A549 (cell line): ENCODE measurements around the gene DPPA2. TPM values are rescaled to one million over a fixed set of nuclear protein-coding genes. Genes with fewer than 3 reads are reported as not detected.
"Not testable (repeated sequence)": the region's sequence is repeated elsewhere in the genome, so short reads cannot be mapped to it uniquely, and the experiment has no call there.

Experiments
- ATAC-seq, 2 experiments: fragments of 200-7000 bp in 1 of 2; fragments of >200 bp in 1 of 2; cut with Nextera tagmentation in 1 of 2; cut with Tn5 transposase in 1 of 2; 3 replicates each; pipeline versions ENCODE4 v1.8.0 to v1.9.1; 2018 to 2020; ENCODE audit warnings: mild to moderate bottlenecking in 1 of 2, moderate library complexity in 1 of 2
- CTCF ChIA-PET: fragments of 300-600 bp; sonication (Branson Sonifier 250); formaldehyde crosslinking; extraction: SDS; loops from one replicate; lab custom pipeline; 2021; ENCODE audit warnings: antibody characterized with exemption, inconsistent platforms; lab: Yijun Ruan, JAX
- POLR2A ChIA-PET: fragments of 350-600 bp; formaldehyde crosslinking; extraction: SDS; loops from one replicate; lab custom pipeline; 2021; ENCODE audit warnings: antibody characterized with exemption, inconsistent platforms; lab: Yijun Ruan, JAX
- DNase-seq, 2 experiments: peaks; one replicate each; pipeline versions ENCODE4 v3.0.0 to v3.0.0-alpha.2; 2011 to 2016; ENCODE audit warnings: low read depth in 1 of 2, low spot score in 1 of 2
- FAIRE-seq: peaks from 2 replicates; lab custom pipeline; 2011; peaks lifted over from hg19 to GRCh38; lab: Jason Lieb, UNC
- H3K27ac ChIP-seq, 2 experiments: fragments of >200 bp; sonication (Bioruptor Twin); formaldehyde crosslinking; 3 replicates each; pipeline ENCODE4 v1.5.1; 2016 to 2017
- H3K4me1 ChIP-seq: fragments of >200 bp; sonication (Bioruptor Twin); formaldehyde crosslinking; 3 replicates; pipeline ENCODE4 v1.6.1; 2016
- H3K4me2 ChIP-seq: fragments of >200 bp; sonication (Bioruptor Twin); formaldehyde crosslinking; 3 replicates; pipeline ENCODE4 v1.6.1; 2016
- H3K4me3 ChIP-seq: fragments of >200 bp; sonication (Bioruptor Twin); formaldehyde crosslinking; 3 replicates; pipeline ENCODE4 v1.5.1; 2016
- H3K9me3 ChIP-seq: fragments of >200 bp; sonication (Bioruptor Twin); formaldehyde crosslinking; 3 replicates; pipeline ENCODE4 v1.6.1; 2016
- BHLHE40 ChIP-seq: IDR thresholded peaks from 2 replicates; pipeline ENCODE4 v1.6.1; 2012; ENCODE audit warnings: low read depth, low read length, inconsistent platforms
- CEBPB ChIP-seq, 2 experiments: fragments of >200 bp in 1 of 2; sonication (Bioruptor Twin) in 1 of 2; formaldehyde crosslinking in 1 of 2; IDR thresholded peaks; 2 replicates each; pipeline ENCODE4 v1.6.1; 2012 to 2016
- CHD2 ChIP-seq: fragments of 150-350 bp; IDR thresholded peaks from 2 replicates; pipeline ENCODE4 v1.6.1; 2014; ENCODE audit warnings: low read length; ENCODE audit not compliant: partially characterized antibody
- CHD4 ChIP-seq: fragments of 200-600 bp; sonication (generic); IDR thresholded peaks from 2 replicates; pipeline ENCODE4 v1.6.1; 2016; ENCODE audit warnings: antibody characterized with exemption, mild to moderate bottlenecking, borderline replicate concordance
- CTCF ChIP-seq: fragments of >200 bp; sonication (Bioruptor Twin); formaldehyde crosslinking; IDR thresholded peaks from 3 replicates; pipeline ENCODE4 v1.5.1; 2016
- EHF ChIP-seq: fragments of 250-450 bp; sonication (Bioruptor Pico); IDR thresholded peaks from 2 replicates; pipeline ENCODE4 v1.5.0; 2020; ENCODE audit warnings: mild to moderate bottlenecking
- EHMT2 ChIP-seq: fragments of 200-600 bp; sonication (generic); IDR thresholded peaks from 2 replicates; pipeline ENCODE4 v1.6.1; 2016; ENCODE audit warnings: antibody characterized with exemption, low read depth, mild to moderate bottlenecking, moderate library complexity
- ELK1 ChIP-seq: fragments of 150-350 bp; IDR thresholded peaks from 2 replicates; pipeline ENCODE4 v1.6.1; 2014; ENCODE audit warnings: low read depth, mild to moderate bottlenecking, low read length
- EP300 ChIP-seq, 2 experiments: fragments of >200 bp; sonication (Bioruptor Twin); formaldehyde crosslinking; IDR thresholded peaks; 2 replicates in 1 of 2; 3 replicates in 1 of 2; pipeline ENCODE4 v1.6.1; 2016 to 2017
- ESRRA ChIP-seq: fragments of 150-350 bp; IDR thresholded peaks from 2 replicates; pipeline ENCODE4 v1.6.1; 2014; ENCODE audit warnings: mild to moderate bottlenecking, low read length, borderline replicate concordance
- FOSB ChIP-seq: fragments of 250-450 bp; sonication (Bioruptor Pico); IDR thresholded peaks from 2 replicates; pipeline ENCODE4 v1.5.0; 2020; ENCODE audit warnings: mild to moderate bottlenecking, moderate library complexity
- HEYL ChIP-seq: fragments of 250-450 bp; sonication (Bioruptor Pico); IDR thresholded peaks from 2 replicates; pipeline ENCODE4 v1.8.0; 2021; ENCODE audit warnings: mild to moderate bottlenecking, moderate library complexity
- HOXB5 ChIP-seq: fragments of 250-450 bp; sonication (Bioruptor Pico); IDR thresholded peaks from 2 replicates; pipeline ENCODE4 v1.5.0; 2020; ENCODE audit warnings: mild to moderate bottlenecking, moderate library complexity
- JUNB ChIP-seq: fragments of >200 bp; sonication (Bioruptor Twin); formaldehyde crosslinking; IDR thresholded peaks from 2 replicates; pipeline ENCODE4 v1.6.1; 2016
- KDM1A ChIP-seq: fragments of 200-600 bp; sonication (generic); IDR thresholded peaks from 2 replicates; pipeline ENCODE4 v1.6.1; 2016; ENCODE audit warnings: low read depth, mild to moderate bottlenecking
- KDM5A ChIP-seq: fragments of 200-600 bp; sonication (generic); IDR thresholded peaks from 2 replicates; pipeline ENCODE4 v1.6.1; 2016; ENCODE audit warnings: antibody characterized with exemption, mild to moderate bottlenecking
- MAFK ChIP-seq: fragments of 450-650 bp; IDR thresholded peaks from 2 replicates; pipeline ENCODE4 v1.6.1; 2014; ENCODE audit not compliant: partially characterized antibody
- MAX ChIP-seq: IDR thresholded peaks from 2 replicates; pipeline ENCODE4 v1.6.1; 2012
- MYC ChIP-seq: IDR thresholded peaks from 2 replicates; pipeline ENCODE4 v1.6.1; 2012; ENCODE audit warnings: mild to moderate bottlenecking, inconsistent platforms, low read length, improper control_type of control experiment, borderline replicate concordance
- NFE2L2 ChIP-seq: fragments of 150-350 bp; conservative IDR thresholded peaks from 2 replicates; pipeline ENCODE4 v1.6.1; 2014; ENCODE audit warnings: low read length
- NPAS2 ChIP-seq: fragments of 250-450 bp; sonication (Bioruptor Pico); IDR thresholded peaks from 2 replicates; pipeline ENCODE4 v1.8.0; 2022; ENCODE audit warnings: mild to moderate bottlenecking, moderate library complexity, borderline replicate concordance
- RAD21 ChIP-seq, 2 experiments: fragments of >200 bp in 1 of 2; sonication (Bioruptor Twin) in 1 of 2; formaldehyde crosslinking in 1 of 2; IDR thresholded peaks in 1 of 2; conservative IDR thresholded peaks in 1 of 2; 2 replicates in 1 of 2; 3 replicates in 1 of 2; pipeline ENCODE4 v1.6.1; 2012 to 2018; ENCODE audit warnings: inconsistent platforms in 1 of 2
- RARB ChIP-seq: fragments of 250-450 bp; sonication (Bioruptor Pico); IDR thresholded peaks from 2 replicates; pipeline ENCODE4 v1.8.0; 2021; ENCODE audit warnings: mild to moderate bottlenecking, moderate library complexity
- RCOR1 ChIP-seq: fragments of 150-350 bp; IDR thresholded peaks from 2 replicates; pipeline ENCODE4 v1.6.1; 2014; ENCODE audit warnings: antibody characterized with exemption, low read length, low read depth
- SMC3 ChIP-seq: fragments of >200 bp; sonication (Bioruptor Twin); formaldehyde crosslinking; IDR thresholded peaks from 3 replicates; pipeline ENCODE4 v1.6.1; 2018; ENCODE audit warnings: inconsistent platforms
- ZFP36 ChIP-seq: fragments of 450-650 bp; IDR thresholded peaks from 2 replicates; pipeline ENCODE4 v1.6.1; 2014; ENCODE audit warnings: borderline replicate concordance; ENCODE audit not compliant: partially characterized antibody
- whole genome bisulfite sequencing: methylation state at CpG from one replicate; pipeline ENCODE4 v1.1.6; 2017; ENCODE audit errors: missing lambda C conversion rate; 5-methylcytosine and 5-hydroxymethylcytosine counted together
- polyA plus RNA-seq, 4 experiments: library from polyadenylated mRNA; depleted of rRNA in 3 of 4; stranded (reverse); fragments of >200 nt; fragmentation: RNase III in 1 of 4; extraction: RNeasy Plus Mini Kit Qiagen cat#74134 plus additional on column Dnase treatment in 1 of 4; gene quantifications; 2 replicates in 3 of 4; 3 replicates in 1 of 4; pipeline ENCODE4 v1.2.3, GENCODE V29; 2011 to 2017
- TF ChIP-seq, protein P1 (sequence below): fragments of >200 bp; sonication (Bioruptor Twin); formaldehyde crosslinking; IDR thresholded peaks from 3 replicates; pipeline ENCODE4 v1.6.1; 2016
- TF ChIP-seq, protein P2 (sequence below): fragments of 250-450 bp; sonication (Bioruptor Pico); IDR thresholded peaks from 2 replicates; pipeline ENCODE4 v1.5.0; 2021; ENCODE audit warnings: mild to moderate bottlenecking, moderate library complexity, borderline replicate concordance

The DPPA2 gene
- polyA plus RNA-seq, 2 of the 4 experiments (the other 2 are of a cell fraction), result not detected

GRCh38 chr3:109362823-109363222 lies 46.5 kb upstream of the DPPA2 start:
- H3K9me3 ChIP-seq, result no peaks in the 10 kb centered on the region
- ChIA-PET CTCF (interaction anchor here (0.6 to 1.2 kb wide), 2 partner anchors 10 to 87 kb away, joined by 3 to 4 read pairs; no protein-coding TSS in a partner anchor), POLR2A (no interaction called here)
- peak in 1 of 2 experiments; percentile 7 for DNase-seq
- FAIRE-seq, result no peak
- H3K27ac ChIP-seq, result peak overlapping the region; percentile 67 to 75
- WGBS, result 12% methylated on average over 4 of the region's 4 CpGs
- H3K4me2 ChIP-seq, result peak overlapping the region; percentile 53
- no peak for TF ChIP-seq CHD2
- no peak for TF ChIP-seq JUNB
- TF ChIP-seq CEBPB (IDR thresholded peaks at IDR 0.05), result no peak
- no peak for TF ChIP-seq CHD4
- TF ChIP-seq ELK1, result no peak
- TF ChIP-seq ZFP36, result no peak
- no peak for TF ChIP-seq ESRRA
- TF ChIP-seq HOXB5 (CRISPR knock-in tag), result no peak
- TF ChIP-seq FOSB, result no peak
- TF ChIP-seq MAX, result no peak
- no peak for TF ChIP-seq EHF (CRISPR knock-in tag)
- TF ChIP-seq EHMT2, result no peak
- no peak for TF ChIP-seq SMC3
- TF ChIP-seq CTCF, result no peak
- no peak for TF ChIP-seq BHLHE40
- peaks cover 20% of the 10 kb centered on the region; the same call in 2 of the 3 replicates for H3K4me1 ChIP-seq
- ATAC-seq, result peak; percentile 36 to 56; a peak in 3 of 6 replicates
- no peak overlapping the region for H3K4me3 ChIP-seq

GRCh38 chr3:109358809-109359208 lies 42.5 kb upstream of the DPPA2 start:
- peaks cover 12% of the 10 kb centered on the region; the same call in 2 of the 3 replicates for H3K4me1 ChIP-seq
- ATAC-seq, H3K9me3 ChIP-seq, FAIRE-seq, H3K4me2 ChIP-seq, POLR2A ChIA-PET, DNase-seq, H3K27ac ChIP-seq, H3K4me3 ChIP-seq: not testable (repeated sequence)
- WGBS, result 54% methylated on average over 2 of the region's 2 CpGs
- CTCF ChIA-PET, result interaction anchor here (0.9 kb wide), 1 partner anchor 10 kb away, joined by 4 read pairs; no protein-coding TSS in a partner anchor

GRCh38 chr3:109356442-109357155 lies 40.3 kb upstream of the DPPA2 start:
- WGBS, result 61% methylated on average over 3 of the region's 3 CpGs
- TF ChIP-seq, protein P1, sequence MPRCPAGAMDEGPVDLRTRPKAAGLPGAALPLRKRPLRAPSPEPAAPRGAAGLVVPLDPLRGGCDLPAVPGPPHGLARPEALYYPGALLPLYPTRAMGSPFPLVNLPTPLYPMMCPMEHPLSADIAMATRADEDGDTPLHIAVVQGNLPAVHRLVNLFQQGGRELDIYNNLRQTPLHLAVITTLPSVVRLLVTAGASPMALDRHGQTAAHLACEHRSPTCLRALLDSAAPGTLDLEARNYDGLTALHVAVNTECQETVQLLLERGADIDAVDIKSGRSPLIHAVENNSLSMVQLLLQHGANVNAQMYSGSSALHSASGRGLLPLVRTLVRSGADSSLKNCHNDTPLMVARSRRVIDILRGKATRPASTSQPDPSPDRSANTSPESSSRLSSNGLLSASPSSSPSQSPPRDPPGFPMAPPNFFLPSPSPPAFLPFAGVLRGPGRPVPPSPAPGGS, result no peak
- TF ChIP-seq ZFP36 (no peak), RARB (CRISPR knock-in tag) (no peak), HEYL (CRISPR knock-in tag) (no peak), MYC (no peak), KDM5A (no peak), NFE2L2 (no peak), RCOR1 (no peak), EP300 (IDR thresholded peaks at IDR 0.05) (no peak), NPAS2 (CRISPR knock-in tag) (no peak), RAD21 (conservative IDR thresholded peaks at IDR 0.05 in 1 of 2, IDR thresholded peaks at IDR 0.05 in 1 of 2) (no peak), KDM1A (no peak), MAFK (no peak), CHD4 (no peak)
- TF ChIP-seq, protein P2, sequence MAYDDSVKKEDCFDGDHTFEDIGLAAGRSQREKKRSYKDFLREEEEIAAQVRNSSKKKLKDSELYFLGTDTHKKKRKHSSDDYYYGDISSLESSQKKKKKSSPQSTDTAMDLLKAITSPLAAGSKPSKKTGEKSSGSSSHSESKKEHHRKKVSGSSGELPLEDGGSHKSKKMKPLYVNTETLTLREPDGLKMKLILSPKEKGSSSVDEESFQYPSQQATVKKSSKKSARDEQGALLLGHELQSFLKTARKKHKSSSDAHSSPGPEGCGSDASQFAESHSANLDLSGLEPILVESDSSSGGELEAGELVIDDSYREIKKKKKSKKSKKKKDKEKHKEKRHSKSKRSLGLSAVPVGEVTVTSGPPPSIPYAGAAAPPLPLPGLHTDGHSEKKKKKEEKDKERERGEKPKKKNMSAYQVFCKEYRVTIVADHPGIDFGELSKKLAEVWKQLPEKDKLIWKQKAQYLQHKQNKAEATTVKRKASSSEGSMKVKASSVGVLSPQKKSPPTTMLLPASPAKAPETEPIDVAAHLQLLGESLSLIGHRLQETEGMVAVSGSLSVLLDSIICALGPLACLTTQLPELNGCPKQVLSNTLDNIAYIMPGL, result no peak
- no peak for FAIRE-seq

More at GRCh38 chr3:109356442-109357155, 40.3 kb upstream of the DPPA2 start:
- peaks cover 15% of the 10 kb centered on the region; the same call in 2 of the 3 replicates for H3K4me1 ChIP-seq
- H3K27ac ChIP-seq, result peak overlapping the region in 1 of 2 experiments; percentile 5; a peak in 1 of 6 replicates
- no peak for ATAC-seq
- H3K4me2 ChIP-seq, result no peak overlapping the region
- no peaks in the 10 kb centered on the region; the same call in 2 of the 3 replicates for H3K9me3 ChIP-seq
- no peak for DNase-seq
- no peak overlapping the region for H3K4me3 ChIP-seq
- CTCF ChIA-PET, result no interaction called here
- POLR2A ChIA-PET, result no interaction called here
